ENCODE results near the gene DCLK1.

The DCLK1 gene

DNA sequence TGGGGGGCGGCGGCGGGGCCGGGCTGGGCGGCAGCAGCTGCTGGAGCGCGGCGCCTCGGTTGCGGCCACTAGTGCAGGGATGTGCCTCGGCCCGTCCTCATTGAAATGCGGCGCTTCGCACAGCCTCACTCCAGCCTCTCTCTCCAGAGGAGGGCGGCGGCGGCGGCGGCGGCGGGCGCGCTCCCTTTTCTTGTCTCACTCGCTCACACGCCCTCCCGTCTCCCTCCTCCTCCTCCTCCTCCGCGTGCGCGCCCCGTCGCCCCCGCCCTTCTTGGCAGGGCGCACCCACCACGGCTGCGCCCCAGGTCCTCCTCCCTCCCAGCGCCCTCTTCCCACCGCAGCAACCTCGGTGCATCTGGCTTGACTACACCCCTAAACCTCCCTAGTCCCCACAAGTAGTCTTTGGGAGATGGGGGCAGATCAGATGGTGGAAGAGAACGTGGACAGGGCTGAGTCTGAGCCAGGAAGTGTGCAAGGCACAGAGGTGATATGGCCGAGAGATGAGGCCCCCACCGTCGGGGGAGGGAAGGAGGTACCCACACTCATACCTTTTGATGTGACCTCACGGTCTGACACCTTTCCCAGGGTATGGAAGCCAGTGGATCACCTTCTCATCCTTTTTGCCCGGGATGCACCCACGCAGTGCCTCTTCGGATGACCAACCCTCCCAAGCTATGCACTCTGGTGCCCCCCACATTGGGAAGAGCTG is at the start of gene DCLK1:
Gene DCLK1, minus strand, starts transcription at position 161 of the 709 bp plus-strand sequence.
- no peak for DNase-seq (ENCODE audit: low spot score)

GRCh38 chr13:36175621-36176020 is 44.4 kb upstream of the DCLK1 start:
- DNase-seq (ENCODE audit: low spot score): no peak

- no peak for DNase-seq (ENCODE audit: low spot score)
These were observed 43.7 kb upstream of the DCLK1 start for GRCh38 chr13:36174923-36175322.

- DNase-seq (ENCODE audit: low spot score): no peak
These were observed 42.6 kb upstream of the DCLK1 start for GRCh38 chr13:36173571-36174322.

GRCh38 chr13:36166046-36166445 is 34.9 kb upstream of the DCLK1 start:
- DNase-seq (ENCODE audit: low spot score): no peak

GRCh38 chr13:36163809-36164308 is 32.7 kb upstream of the DCLK1 start:
- DNase-seq (ENCODE audit: low spot score): no peak

- no peak for DNase-seq (ENCODE audit: low spot score)
These were observed 32.1 kb upstream of the DCLK1 start for GRCh38 chr13:36163286-36163685.

- DNase-seq (ENCODE audit: low spot score): no peak
These were observed 29.1 kb upstream of the DCLK1 start for GRCh38 chr13:36160297-36160696.

DNA sequence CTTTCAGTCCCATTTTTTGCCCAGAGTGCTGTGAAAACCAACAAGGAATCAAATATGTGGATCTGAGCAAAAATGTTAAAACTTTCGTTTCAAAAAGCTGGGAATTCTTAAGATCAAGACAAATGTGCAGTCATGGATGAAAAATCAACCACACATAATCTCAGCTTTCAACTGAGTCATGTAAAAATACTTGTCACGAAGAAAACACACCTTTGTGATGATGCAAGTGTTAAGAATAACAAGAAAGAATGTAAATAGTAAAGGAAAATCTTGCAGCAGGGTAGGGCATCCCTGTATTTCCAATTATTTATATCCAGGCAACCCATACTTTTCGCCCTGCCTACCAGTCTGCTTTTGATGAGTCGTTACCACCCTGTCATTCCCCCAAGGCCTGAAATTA is 27.4 kb upstream of the DCLK1 start:
- DNase-seq (ENCODE audit: low spot score): no peak

DNA sequence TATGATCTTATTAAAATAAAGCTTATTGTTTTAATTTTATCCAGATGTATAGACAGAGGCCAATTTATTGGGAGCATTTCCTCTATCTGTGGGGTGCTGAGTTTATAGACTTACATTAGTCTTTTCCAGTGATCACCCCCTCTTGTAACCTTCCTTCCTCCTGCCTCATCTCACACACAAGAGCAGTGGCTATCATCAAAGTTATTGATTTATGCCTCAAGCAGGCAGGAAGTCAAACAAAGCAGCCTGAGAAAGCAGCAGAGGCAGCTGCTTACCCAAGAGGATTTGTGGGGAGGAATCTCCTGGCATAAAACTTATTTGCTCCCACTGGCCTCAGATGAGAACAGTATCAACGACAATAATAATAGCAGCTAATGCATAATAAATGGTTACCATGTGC is 26.3 kb upstream of the DCLK1 start:
- DNase-seq (ENCODE audit: low spot score): no peak

DNA sequence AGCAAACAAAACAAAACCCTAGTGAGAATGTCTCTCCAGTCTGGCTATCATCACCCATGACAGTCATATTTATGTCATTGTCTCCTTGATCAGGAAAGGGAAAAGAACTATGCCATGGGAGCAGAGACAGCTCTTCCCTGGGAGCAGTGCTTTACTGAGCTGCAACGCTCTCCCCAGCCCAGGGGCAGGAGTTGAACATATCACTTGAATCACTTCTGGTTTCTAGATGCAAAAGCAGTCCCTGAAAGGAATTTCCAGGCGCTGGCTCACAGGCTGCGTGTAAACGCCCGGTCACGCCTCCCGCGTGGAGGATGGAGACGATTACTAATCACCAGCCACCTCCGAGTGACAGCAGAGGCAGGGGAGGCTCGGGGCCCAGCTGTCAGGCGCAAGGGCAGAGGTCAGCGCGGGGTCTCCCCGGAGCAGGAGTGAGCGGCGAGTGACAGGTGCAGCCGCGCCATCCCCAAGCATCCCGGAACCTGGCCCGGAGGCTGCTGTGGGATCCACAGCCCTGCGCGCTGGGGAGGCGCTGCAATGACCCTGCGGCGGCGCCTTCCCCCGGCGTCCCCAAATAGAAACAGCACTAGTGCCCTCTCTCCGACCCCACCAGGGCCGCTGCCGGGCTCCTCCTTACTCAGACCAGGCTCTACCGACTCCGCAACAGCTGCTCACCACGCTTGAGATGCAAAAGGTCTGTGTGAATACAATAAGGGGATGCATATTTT is 23.5 kb upstream of the DCLK1 start:
- no peak for DNase-seq (ENCODE audit: low spot score)

DNA sequence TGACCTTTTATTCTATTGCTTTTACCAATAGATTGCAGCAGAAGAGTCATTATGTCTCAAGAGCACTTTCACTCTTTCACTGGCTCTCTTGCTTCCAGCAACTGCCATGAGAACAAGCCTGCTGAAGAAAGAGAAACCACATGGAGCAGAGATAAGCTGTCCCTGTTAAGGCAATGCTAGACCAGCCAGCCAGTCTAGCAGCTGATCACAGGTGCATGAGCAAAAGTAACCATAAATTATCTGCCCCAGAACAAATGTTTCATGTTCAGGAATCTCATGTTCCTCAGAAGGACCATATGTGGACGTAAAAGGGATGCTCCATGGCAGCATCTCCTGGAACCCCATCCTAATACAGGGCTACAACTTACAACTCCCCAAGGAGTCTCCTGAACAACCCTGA is 20.4 kb upstream of the DCLK1 start:
- DNase-seq (ENCODE audit: low spot score): no peak

- no peak for DNase-seq (ENCODE audit: low spot score)
These were observed 17.3 kb upstream of the DCLK1 start for GRCh38 chr13:36148446-36148845.

DNA sequence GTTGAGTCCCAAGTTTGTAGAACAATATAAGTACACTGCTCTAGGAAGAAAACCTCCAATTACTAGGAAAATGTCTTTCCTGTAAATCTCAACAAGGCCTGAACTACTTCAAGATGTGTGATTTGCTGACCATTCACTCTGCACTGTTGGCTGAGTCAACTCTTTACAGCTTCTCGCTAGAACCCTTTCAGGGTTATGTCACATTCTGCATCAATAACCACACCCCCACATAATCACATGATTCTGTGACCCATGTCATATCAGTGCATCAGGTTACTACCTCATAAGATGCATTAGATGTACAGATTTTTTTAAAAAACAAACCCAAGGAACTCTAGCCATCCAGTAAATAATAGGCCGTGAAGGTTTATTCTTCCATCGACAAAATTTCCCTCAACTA is 16.1 kb upstream of the DCLK1 start:
- no peak for DNase-seq (ENCODE audit: low spot score)

GRCh38 chr13:36146511-36147269 is 15.5 kb upstream of the DCLK1 start:
- no peak for DNase-seq (ENCODE audit: low spot score)

- no peak for DNase-seq (ENCODE audit: low spot score)
These were observed 12.6 kb upstream of the DCLK1 start for GRCh38 chr13:36143738-36144137.

DNA sequence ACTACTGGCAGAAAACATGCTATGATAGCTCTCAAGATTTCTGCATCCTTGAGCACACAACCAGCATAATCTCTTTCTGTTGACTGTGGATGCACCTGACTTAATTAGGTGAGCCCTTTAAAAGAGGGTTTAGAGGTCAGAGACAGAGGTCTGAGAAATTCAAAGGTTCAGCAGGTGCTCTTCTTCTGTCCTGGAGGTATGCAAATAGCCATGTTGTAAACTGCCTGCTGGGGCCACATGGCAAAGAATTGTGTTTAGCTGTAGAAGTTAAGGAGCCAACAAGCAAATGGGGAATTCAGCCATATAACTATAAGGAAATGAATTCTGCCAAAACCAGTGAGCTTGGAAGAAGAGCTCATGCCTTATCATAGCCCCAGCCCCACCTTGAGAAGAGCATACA is 11.6 kb upstream of the DCLK1 start:
- DNase-seq (ENCODE audit: low spot score): no peak

- no peak for DNase-seq (ENCODE audit: low spot score)
These were observed 4.7 kb upstream of the DCLK1 start for GRCh38 chr13:36135876-36136275.

DNA sequence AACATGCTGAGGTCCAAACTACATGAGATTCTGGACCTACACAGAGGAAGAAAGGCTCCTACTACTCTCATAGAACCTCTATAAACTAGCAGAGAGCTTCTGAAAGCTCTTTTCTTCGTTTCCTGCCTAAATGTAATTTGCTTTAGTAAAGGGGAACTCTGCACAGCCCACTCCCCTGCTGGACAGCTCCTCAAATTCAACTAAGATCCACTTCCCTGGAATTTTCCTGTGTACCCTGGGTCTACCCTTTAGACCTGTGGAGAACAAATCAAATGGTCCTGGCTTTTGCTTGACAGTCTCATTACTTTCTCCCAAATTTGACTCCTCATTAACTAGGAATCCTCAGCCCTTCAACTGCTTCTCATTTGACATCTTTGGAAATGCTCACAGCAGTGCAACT is 3.5 kb upstream of the DCLK1 start:
- DNase-seq (ENCODE audit: low spot score): no peak

DNA sequence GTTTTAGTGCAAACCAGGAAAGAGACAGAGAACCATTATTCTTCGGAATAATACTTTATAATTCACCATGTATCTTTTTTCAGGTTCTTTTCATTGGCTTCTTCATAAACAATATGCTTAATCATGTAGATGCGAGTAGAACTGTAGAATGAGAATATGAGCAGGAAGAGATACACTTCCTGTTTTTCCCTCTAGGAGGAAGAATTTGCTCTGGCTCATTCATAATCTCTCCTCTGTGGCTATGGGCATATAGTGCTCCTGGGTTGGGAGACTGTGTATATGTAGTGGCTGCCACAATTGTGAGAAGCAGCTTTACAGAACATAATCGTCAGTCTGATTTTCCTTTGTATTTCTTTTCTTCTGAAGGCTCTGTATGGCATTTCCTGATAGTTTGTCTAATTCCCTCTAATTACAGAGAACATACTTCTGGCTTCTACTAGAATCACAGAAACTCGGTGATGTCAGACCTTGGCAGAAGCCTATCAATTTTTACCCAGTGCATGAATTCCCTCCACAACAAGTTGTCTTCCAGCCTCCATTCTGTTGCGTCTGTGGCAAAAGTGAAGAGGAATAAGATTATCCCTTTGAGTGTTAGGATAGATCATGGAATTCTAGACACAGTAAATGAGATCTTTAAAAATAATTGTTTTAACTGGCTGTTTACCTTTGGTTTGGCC is 2.9 kb upstream of the DCLK1 start:
- no peak for DNase-seq (ENCODE audit: low spot score)

DNA sequence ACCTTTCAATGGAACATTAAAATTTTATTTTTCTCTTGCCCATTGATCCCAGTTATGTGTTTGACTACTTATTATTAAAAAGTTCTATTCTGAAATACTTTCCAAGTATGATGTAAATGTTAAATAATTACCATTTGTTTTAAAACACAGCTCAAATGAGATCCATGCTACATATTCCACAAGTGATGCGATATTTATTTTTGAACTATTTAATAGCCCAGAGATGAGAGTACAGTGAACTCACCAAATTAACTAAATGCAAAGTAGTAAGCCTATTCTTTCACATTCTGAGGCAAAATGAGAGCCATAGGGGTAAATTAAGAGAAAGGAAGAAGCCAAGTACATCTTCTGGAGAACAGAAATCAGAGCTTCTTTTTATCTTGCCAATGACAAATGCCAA is 1.2 kb upstream of the DCLK1 start:
- no peak for DNase-seq (ENCODE audit: low spot score)

DNA sequence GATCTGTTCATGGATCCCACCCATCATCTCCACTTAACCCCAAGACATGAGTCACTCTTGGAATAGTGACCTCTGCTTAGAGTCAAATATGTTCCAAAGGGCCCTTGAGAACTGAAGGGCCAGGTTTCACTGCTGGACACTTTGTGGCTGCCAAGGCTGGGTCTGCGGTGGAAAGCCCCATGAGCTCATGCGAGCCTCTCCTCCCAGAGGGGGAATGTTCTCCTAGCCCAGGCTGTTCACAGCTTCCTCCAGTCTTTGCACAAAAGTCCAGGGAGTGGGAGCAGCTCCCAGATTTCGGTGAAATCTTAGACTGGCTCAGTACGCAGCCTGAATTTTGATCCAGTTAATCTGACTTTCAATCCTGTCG is 732 bp upstream of the DCLK1 start:
- DNase-seq (ENCODE audit: low spot score): no peak
